GM12875 (cell line): Measurements from ENCODE around the gene ADAMTSL1.

Experiments used
- H3K4me3 ChIP-seq: one replicate; pipeline ENCODE4 v1.5.1; 2011; ENCODE audit warnings: low read depth, low read length, control low read depth
- TF ChIP-seq, protein P1 (sequence below): IDR thresholded peaks from 2 replicates; pipeline ENCODE4 v1.5.1; 2011; ENCODE audit warnings: low read depth, mild to moderate bottlenecking, control low read depth, inconsistent platforms, low read length, moderate library complexity, borderline replicate concordance; ENCODE audit not compliant: insufficient read depth

The ADAMTSL1 gene

DNA sequence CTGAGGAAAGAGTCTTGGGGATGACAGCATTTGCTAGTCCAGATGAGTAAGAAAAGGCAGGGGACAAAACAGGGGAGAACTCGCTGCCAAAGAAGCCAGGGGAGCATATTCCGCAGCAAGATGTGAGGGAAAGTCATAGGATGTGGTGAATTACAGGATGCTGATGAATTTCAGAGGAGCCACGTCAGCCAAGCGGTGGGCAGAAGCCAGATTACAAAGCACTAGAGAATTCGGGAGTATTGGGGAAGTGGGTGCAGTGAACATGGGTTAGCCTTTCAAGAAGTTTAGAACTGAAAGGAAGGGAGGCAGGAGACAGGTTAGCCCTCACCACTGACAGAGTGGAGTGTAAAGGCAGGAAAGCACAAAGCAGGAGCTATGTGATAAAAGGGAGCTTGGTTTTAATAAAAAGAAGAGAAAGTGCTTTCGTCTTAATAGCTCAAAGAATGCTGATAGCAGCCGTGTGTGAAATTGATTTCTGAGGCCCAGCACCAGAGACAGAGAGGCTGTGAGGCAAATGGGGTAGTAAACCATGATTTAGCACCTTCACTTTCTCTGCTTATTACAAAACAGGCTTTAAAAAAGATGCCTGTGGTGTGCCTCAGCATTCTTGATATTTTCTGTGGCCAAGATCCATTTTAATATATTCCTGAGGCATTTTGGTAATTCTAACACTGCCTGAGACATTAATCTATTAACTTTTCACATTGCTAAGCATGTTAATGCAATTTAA, 16.9 kb downstream of the ADAMTSL1 start:
- TF ChIP-seq, protein P1, sequence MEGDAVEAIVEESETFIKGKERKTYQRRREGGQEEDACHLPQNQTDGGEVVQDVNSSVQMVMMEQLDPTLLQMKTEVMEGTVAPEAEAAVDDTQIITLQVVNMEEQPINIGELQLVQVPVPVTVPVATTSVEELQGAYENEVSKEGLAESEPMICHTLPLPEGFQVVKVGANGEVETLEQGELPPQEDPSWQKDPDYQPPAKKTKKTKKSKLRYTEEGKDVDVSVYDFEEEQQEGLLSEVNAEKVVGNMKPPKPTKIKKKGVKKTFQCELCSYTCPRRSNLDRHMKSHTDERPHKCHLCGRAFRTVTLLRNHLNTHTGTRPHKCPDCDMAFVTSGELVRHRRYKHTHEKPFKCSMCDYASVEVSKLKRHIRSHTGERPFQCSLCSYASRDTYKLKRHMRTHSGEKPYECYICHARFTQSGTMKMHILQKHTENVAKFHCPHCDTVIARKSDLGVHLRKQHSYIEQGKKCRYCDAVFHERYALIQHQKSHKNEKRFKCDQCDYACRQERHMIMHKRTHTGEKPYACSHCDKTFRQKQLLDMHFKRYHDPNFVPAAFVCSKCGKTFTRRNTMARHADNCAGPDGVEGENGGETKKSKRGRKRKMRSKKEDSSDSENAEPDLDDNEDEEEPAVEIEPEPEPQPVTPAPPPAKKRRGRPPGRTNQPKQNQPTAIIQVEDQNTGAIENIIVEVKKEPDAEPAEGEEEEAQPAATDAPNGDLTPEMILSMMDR = no peak
- H3K4me3 ChIP-seq = no peak overlapping the region

DNA sequence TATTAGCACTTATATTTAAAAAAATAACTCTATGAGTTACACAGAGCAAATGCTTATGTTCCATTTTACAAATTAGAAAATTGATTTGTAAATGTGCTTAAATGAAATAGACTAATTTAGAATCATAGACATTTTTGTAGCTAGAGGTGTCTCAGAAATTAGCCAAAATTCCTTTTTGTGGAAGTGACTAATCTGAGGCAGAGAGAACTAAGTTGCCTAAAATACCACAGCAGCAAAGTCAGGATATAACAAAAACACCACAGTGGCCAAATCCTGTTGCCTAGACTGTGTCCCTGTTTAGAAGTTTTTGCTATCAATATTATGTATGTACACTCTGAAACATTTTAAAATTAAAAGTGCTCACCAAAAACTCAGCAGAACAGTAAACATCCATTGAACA, 18.7 kb downstream of the ADAMTSL1 start:
- TF ChIP-seq, protein P1 = no peak
- H3K4me3 ChIP-seq = no peak overlapping the region

DNA sequence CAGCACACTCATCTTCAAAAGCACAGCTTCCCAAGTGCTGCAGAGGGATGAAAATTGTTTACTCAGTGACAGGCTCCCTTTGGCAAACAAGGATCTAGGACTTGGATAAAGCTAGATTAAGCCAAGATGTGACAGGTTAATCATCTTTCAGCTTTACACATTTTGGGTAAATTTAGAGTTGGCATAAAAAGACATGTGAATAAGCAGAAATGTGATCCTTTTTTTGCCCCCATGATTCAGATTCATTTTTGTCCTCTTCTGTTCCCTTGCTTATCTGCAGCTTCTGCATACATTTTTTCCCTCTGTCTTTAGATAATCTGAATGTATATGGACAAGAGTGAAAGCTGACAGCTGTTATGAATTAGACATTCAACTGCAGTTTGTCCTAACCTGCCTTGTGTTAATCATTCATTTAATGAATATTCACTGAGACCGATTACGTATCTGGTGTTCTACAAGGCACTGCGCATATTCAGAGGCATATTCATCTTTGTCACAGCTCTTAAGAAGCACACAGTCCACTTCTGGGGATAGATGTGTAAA, 19.6 kb downstream of the ADAMTSL1 start:
- TF ChIP-seq, protein P1 = no peak
- H3K4me3 ChIP-seq = no peak overlapping the region

DNA sequence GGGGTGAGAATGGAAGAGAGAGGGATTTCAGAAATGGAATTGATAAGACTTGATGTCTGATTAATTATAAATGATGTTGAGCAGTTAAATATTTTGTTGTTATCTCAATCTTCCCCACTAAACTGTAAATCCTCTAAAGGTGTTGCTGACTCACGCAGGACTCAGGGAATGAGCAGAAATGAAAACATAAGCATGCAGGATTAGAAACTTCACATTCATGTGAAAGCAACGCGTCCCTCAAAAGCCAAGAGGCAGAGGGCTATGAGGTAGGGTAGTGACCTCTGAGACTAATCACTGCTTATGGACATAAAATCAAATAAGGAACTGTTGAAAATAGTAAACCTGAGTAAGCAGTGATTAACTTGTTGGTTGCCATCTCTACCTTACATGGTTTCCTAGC, 21.1 kb downstream of the ADAMTSL1 start:
- H3K4me3 ChIP-seq = no peak overlapping the region
- TF ChIP-seq, protein P1 = no peak

DNA sequence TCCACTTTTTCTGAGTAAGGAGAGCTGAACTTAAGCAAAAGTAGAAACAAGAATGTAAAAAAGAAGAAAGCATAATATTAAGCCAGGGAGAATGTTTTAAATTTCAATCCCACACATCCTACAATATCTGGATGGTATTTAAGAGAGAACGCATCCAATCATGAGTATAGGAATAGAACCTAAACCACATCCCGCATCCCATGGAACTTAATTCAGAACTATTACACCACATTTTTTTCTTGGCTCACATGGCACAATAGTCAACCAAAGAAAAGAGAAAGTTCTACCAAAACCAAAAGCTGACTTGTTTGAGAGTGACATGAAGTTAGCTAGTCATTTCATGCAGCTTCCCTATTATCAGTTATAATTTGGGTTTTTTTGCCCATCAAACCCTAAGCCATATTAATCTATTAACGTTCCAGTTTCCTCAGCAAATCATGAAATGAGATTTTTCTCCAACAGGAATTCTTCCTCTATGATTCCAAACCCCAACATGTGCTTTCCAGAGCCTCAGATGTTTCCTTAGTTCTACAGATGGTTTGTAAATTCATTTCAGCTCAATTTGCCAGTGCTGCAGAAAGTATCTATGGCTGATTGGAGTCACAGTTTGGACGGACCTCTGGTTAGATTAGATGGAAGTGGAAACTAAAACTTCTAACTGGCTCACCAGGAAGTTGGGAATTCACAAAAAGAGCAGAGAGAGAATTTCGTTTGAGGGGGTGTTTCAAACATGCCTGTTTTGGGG, 22.5 kb downstream of the ADAMTSL1 start:
- TF ChIP-seq, protein P1 = no peak
- no peak overlapping the region for H3K4me3 ChIP-seq

DNA sequence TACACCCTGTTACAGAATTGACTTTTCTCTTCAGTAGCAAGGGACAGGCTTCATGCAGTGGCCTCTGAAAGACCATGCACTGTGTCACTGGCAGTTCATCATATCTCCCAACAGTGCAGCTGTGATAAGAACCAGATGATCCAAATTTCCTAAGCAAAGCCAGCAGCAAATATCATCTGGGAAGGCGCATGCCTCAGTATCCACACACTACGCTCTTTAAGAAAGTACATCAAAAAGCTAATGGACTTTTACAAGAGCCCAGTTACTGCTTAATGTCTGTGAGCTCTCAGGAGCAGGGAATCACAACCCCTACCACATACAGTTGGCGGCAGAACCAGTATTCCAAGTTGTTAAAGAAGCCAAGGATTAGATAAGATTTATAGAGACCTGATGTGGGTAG, 25.1 kb downstream of the ADAMTSL1 start:
- TF ChIP-seq, protein P1 = no peak
- H3K4me3 ChIP-seq = no peak overlapping the region
